Natural killer cell (primary cell): ENCODE results near the gene C1orf198. TPM values are rescaled to one million over a fixed set of nuclear protein-coding genes. Genes with fewer than 3 reads are reported as not detected.

Source experiments
- ATAC-seq, 3 donors: fragments of 150-1000 bp in 2 of 3; fragments of 200-7000 bp in 1 of 3; cut with Tn5 transposase; 1 replicate in 1 of 3; 2 replicates in 2 of 3; pipeline ENCODE4 v1.10.0; 2021; ENCODE audit warnings: mild to moderate bottlenecking in 2 of 3, moderate library complexity in 2 of 3
- DNase-seq, 2 donors: peaks; one replicate each; pipeline versions ENCODE4 v3.0.0 to v3.0.0-alpha.2; 2013 to 2021; ENCODE audit warnings: mixed read lengths in 1 of 2
- H3K27ac ChIP-seq: one replicate; pipeline ENCODE4 v1.5.1; 2013; ENCODE audit warnings: mild to moderate bottlenecking, low read length
- H3K27me3 ChIP-seq: one replicate; pipeline ENCODE4 v1.6.1; 2013; ENCODE audit warnings: low read length; ENCODE audit not compliant: control insufficient read depth, insufficient read depth
- H3K36me3 ChIP-seq: one replicate; pipeline ENCODE4 v1.6.1; 2013; ENCODE audit warnings: low read length; ENCODE audit not compliant: control insufficient read depth, insufficient read depth
- H3K4me1 ChIP-seq: one replicate; pipeline ENCODE4 v1.6.1; 2013; ENCODE audit warnings: low read length; ENCODE audit not compliant: control insufficient read depth, insufficient read depth
- H3K4me3 ChIP-seq: one replicate; pipeline ENCODE4 v1.5.1; 2013; ENCODE audit warnings: low read length
- H3K9me3 ChIP-seq: one replicate; pipeline ENCODE4 v1.6.1; 2013; ENCODE audit warnings: low read length; ENCODE audit not compliant: control insufficient read depth, insufficient read depth
- H3K27ac Mint-ChIP-seq, 2 donors: one replicate each; pipeline ENCODE4 v1.8.0; 2022; ENCODE audit warnings: mild to moderate bottlenecking in 2 of 2, mixed read lengths in 2 of 2, moderate library complexity in 1 of 2
- H3K27me3 Mint-ChIP-seq, 2 donors: one replicate each; pipeline ENCODE4 v1.8.0; 2022; ENCODE audit warnings: low read depth in 2 of 2, mixed read lengths in 2 of 2
- H3K36me3 Mint-ChIP-seq: one replicate; pipeline ENCODE4 v1.8.0; 2022; ENCODE audit warnings: mixed read lengths
- H3K4me1 Mint-ChIP-seq, 2 donors: one replicate each; pipeline ENCODE4 v1.8.0; 2022; ENCODE audit warnings: mixed read lengths in 2 of 2
- H3K4me3 Mint-ChIP-seq: one replicate; pipeline ENCODE4 v1.8.0; 2022; ENCODE audit warnings: mild to moderate bottlenecking, moderate library complexity, mixed read lengths
- H3K9me3 Mint-ChIP-seq, 2 donors: one replicate each; pipeline ENCODE4 v1.8.0; 2022; ENCODE audit warnings: mixed read lengths in 2 of 2
- CTCF ChIP-seq: fragments of 200-600 bp; IDR thresholded peaks from one replicate; pipeline ENCODE4 v1.8.0; 2022; ENCODE audit warnings: antibody characterized with exemption
- WGBS: methylation state at CpG from one replicate; pipeline ENCODE4 v1.1.7; 2013; ENCODE audit warnings: missing lambda C conversion rate; ENCODE audit not compliant: insufficient coverage; 5-methylcytosine and 5-hydroxymethylcytosine counted together
- intact Hi-C: fragments of 100-400 bp; cut with micrococcal nuclease; formaldehyde crosslinking; loops from one replicate; pipeline ENCODE4 v1.14.2; 2022
- total RNA-seq, 4 donors: library from RNA; stranded (reverse); fragments of 120-200 nt in 1 of 4; gene quantifications; one replicate each; pipeline versions ENCODE4 v1.2.3 to v1.2.4, GENCODE V29; 2013 to 2022

Gene C1orf198
- total RNA-seq, 3 donors from 2014 or later (not counting 1 experiment from before 2014, with no cell fraction given) = 2.4 to 3.2 (median 3.1) TPM

- DNase-seq (no peak), ATAC-seq (no peak)
- Mint-ChIP-seq H3K27ac (no peak overlapping the region), H3K9me3 (no peaks in the 10 kb centered on the region), H3K4me1 (no peaks in the 10 kb centered on the region), H3K4me3 (no peak overlapping the region), H3K36me3 (no peaks in the 10 kb centered on the region), H3K27me3 (peaks cover 30 to 32% of the 10 kb centered on the region in 2 donors)
- intact Hi-C loops = no loop called here
- no peak for TF ChIP-seq CTCF
- no peaks in the 10 kb centered on the region for H3K36me3 ChIP-seq
- WGBS = 81% methylated on average over 8 of the region's 8 CpGs
- H3K27me3 ChIP-seq = no peaks in the 10 kb centered on the region
- H3K27ac ChIP-seq = no peak overlapping the region
- no peaks in the 10 kb centered on the region for H3K9me3 ChIP-seq
- no peaks in the 10 kb centered on the region for H3K4me1 ChIP-seq
- H3K4me3 ChIP-seq = no peak overlapping the region
Measured at GRCh38 chr1:230875370-230875769, 7.0 kb upstream of the C1orf198 start.

- H3K4me3 ChIP-seq = no peak overlapping the region
- H3K36me3 Mint-ChIP-seq = no peaks in the 10 kb centered on the region
- H3K4me1 ChIP-seq = peaks cover 13% of the 10 kb centered on the region
- H3K27ac Mint-ChIP-seq = no peak overlapping the region
- H3K36me3 ChIP-seq = no peaks in the 10 kb centered on the region
- no peak overlapping the region for H3K4me3 Mint-ChIP-seq
- H3K27ac ChIP-seq = no peak overlapping the region
- no peaks in the 10 kb centered on the region for H3K9me3 ChIP-seq
- ATAC-seq = no peak
- no peak for DNase-seq
- H3K27me3 ChIP-seq = peaks cover 5% of the 10 kb centered on the region
- intact Hi-C loops = no loop called here
- peaks cover 13 to 17% of the 10 kb centered on the region in 2 donors for H3K4me1 Mint-ChIP-seq
- no peak for TF ChIP-seq CTCF
- peaks cover 23 to 39% of the 10 kb centered on the region in 2 donors for H3K27me3 Mint-ChIP-seq
- WGBS = 94% methylated on average over 4 of the region's 4 CpGs
- H3K9me3 Mint-ChIP-seq = no peaks in the 10 kb centered on the region
Measured at GRCh38 chr1:230870916-230871315, 2.6 kb upstream of the C1orf198 start.

GRCh38 chr1:230869500-230869899 is 1.2 kb upstream of the C1orf198 start:
- H3K9me3 ChIP-seq = no peaks in the 10 kb centered on the region
- Mint-ChIP-seq H3K27me3 (peaks cover 16 to 39% of the 10 kb centered on the region in 2 donors), H3K9me3 (no peaks in the 10 kb centered on the region), H3K4me1 (peaks cover 13 to 17% of the 10 kb centered on the region in 2 donors), H3K4me3 (peak overlapping the region; percentile 72), H3K27ac (no peak overlapping the region), H3K36me3 (no peaks in the 10 kb centered on the region)
- no peak for ATAC-seq
- H3K27me3 ChIP-seq = peaks cover 5% of the 10 kb centered on the region
- intact Hi-C loops = no loop called here
- DNase-seq = no peak
- 100% methylated on average over 2 of the region's 4 CpGs for WGBS
- peaks cover 13% of the 10 kb centered on the region for H3K4me1 ChIP-seq
- H3K36me3 ChIP-seq = no peaks in the 10 kb centered on the region
- no peak overlapping the region for H3K4me3 ChIP-seq
- no peak for TF ChIP-seq CTCF
- H3K27ac ChIP-seq = no peak overlapping the region

- peak overlapping the region in 1 of 2 donors; percentile 75 for H3K27ac Mint-ChIP-seq
- TF ChIP-seq CTCF = no peak
- Histone ChIP-seq H3K27ac (no peak overlapping the region), H3K27me3 (peaks cover 5% of the 10 kb centered on the region), H3K36me3 (no peaks in the 10 kb centered on the region), H3K4me3 (peak overlapping the region; percentile 39), H3K9me3 (no peaks in the 10 kb centered on the region), H3K4me1 (peaks cover 13% of the 10 kb centered on the region)
- WGBS = 9% methylated on average over 38 of the region's 40 CpGs
- ATAC-seq (peak; percentile 58 to 63 (median 61)), DNase-seq (peak; percentile 23 to 43)
- peaks cover 13 to 17% of the 10 kb centered on the region in 2 donors for H3K4me1 Mint-ChIP-seq
- intact Hi-C loops = no loop called here
- H3K9me3 Mint-ChIP-seq = no peaks in the 10 kb centered on the region
- H3K4me3 Mint-ChIP-seq = peak overlapping the region; percentile 91
- H3K27me3 Mint-ChIP-seq = peaks cover 16 to 39% of the 10 kb centered on the region in 2 donors
- no peaks in the 10 kb centered on the region for H3K36me3 Mint-ChIP-seq
Measured at GRCh38 chr1:230868736-230869385, 540 bp upstream of the C1orf198 start.
